Calu3 (cell line): ENCODE data around the gene EPG5. TPM values are rescaled to one million over a fixed set of nuclear protein-coding genes. Genes with fewer than 3 reads are reported as not detected.

Experiments
- BruUV-seq: library from RNA; stranded (reverse); fragments of 400-500 nt; replicated peaks from 2 replicates; lab custom pipeline; 2021; lab: Mats Ljungman, UMichigan
- CTCF ChIA-PET: fragments of 300-600 bp; sonication (Branson Sonifier 250); formaldehyde crosslinking; loops from one replicate; lab custom pipeline; 2022; ENCODE audit warnings: antibody characterized with exemption; lab: Charles Lee
- DNase-seq: peaks from one replicate; pipeline ENCODE4 v3.0.0; 2022
- H3K27ac Mint-ChIP-seq: one replicate; pipeline ENCODE4 v1.8.0; 2022; ENCODE audit warnings: mixed read lengths; ENCODE audit not compliant: unreplicated experiment
- H3K27me3 Mint-ChIP-seq: one replicate; pipeline ENCODE4 v1.8.0; 2022; ENCODE audit warnings: mixed read lengths; ENCODE audit not compliant: unreplicated experiment
- H3K36me3 Mint-ChIP-seq: one replicate; pipeline ENCODE4 v1.8.0; 2022; ENCODE audit warnings: mild to moderate bottlenecking, moderate library complexity, mixed read lengths; ENCODE audit not compliant: insufficient read depth, unreplicated experiment
- H3K4me1 Mint-ChIP-seq: one replicate; pipeline ENCODE4 v1.8.0; 2022; ENCODE audit warnings: mild to moderate bottlenecking, low read depth, mixed read lengths; ENCODE audit not compliant: unreplicated experiment
- H3K4me3 Mint-ChIP-seq: one replicate; pipeline ENCODE4 v1.8.0; 2022; ENCODE audit warnings: mild to moderate bottlenecking, low read depth, moderate library complexity, mixed read lengths; ENCODE audit not compliant: unreplicated experiment
- H3K9me3 Mint-ChIP-seq: one replicate; pipeline ENCODE4 v1.8.0; 2022; ENCODE audit warnings: low read depth, mixed read lengths; ENCODE audit not compliant: unreplicated experiment
- intact Hi-C: fragments of 100-400 bp; cut with micrococcal nuclease; formaldehyde crosslinking; loops from one replicate; pipeline ENCODE4 v1.10.0; 2022; ENCODE audit not compliant: unreplicated experiment
- total RNA-seq: library from RNA; stranded (reverse); gene quantifications from 2 replicates; pipeline ENCODE4 v1.2.3, GENCODE V29; 2022
- TF ChIP-seq, protein P1 (sequence below): fragments of 200-600 bp; IDR thresholded peaks from one replicate; pipeline ENCODE4 v1.8.0; 2022; ENCODE audit warnings: antibody characterized with exemption; ENCODE audit not compliant: unreplicated experiment

EPG5 gene
- total RNA-seq, 1 experiment from 2014 or later, result 25.6 TPM

DNA sequence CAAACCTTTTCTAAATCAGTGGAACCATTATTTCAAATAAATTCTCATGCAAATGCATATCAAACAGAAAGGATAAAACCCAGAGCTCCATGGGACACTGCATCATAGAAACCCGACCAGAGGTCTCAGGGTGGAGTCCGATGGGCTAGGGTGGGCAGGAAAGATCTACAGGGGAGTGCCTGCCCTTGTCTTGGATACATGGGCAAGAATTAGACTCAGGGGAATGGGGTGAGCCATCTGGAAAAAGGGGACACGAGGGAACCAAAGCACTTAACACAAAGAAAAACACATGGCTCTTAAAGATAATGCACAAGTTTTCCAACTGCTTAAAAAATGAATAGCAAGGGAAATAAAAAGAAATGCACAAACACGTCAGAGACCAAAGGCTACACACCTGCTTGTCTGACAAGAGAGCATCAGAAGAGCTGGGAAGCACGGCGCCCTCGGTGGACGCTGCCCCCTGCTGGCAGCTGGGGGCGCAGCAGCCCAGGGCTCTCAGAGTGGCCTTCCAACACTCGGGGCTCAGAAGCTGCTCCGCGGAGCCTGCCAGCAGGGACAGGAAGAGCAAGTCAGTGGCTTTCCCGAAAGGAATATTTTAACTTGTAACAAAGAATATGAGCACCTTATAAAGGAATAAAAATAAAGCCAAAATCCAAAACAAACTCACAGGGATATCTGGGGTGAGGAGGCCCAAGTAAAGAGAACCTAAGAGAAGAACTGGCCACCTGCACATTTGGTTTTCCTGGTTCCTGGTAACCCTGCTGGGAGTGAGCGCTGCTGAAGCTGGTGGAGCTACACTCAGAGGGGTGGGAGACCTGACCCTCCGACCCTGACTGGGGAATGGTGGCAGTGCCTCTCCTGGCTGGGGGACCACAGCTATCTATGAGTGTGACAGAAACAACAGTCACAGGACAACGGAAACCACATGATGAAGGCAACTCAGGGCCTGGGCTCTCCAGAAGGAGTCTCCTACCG, 87.2 kb downstream of the EPG5 start:
- BruUV-seq, result no TSS peak
- no peak overlapping the region for H3K27ac Mint-ChIP-seq
- no peaks in the 10 kb centered on the region for H3K9me3 Mint-ChIP-seq
- TF ChIP-seq, protein P1, sequence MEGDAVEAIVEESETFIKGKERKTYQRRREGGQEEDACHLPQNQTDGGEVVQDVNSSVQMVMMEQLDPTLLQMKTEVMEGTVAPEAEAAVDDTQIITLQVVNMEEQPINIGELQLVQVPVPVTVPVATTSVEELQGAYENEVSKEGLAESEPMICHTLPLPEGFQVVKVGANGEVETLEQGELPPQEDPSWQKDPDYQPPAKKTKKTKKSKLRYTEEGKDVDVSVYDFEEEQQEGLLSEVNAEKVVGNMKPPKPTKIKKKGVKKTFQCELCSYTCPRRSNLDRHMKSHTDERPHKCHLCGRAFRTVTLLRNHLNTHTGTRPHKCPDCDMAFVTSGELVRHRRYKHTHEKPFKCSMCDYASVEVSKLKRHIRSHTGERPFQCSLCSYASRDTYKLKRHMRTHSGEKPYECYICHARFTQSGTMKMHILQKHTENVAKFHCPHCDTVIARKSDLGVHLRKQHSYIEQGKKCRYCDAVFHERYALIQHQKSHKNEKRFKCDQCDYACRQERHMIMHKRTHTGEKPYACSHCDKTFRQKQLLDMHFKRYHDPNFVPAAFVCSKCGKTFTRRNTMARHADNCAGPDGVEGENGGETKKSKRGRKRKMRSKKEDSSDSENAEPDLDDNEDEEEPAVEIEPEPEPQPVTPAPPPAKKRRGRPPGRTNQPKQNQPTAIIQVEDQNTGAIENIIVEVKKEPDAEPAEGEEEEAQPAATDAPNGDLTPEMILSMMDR, result peak; percentile 98
- peak; percentile 78 for DNase-seq
- H3K4me3 Mint-ChIP-seq, result no peak overlapping the region
- H3K4me1 Mint-ChIP-seq, result peaks cover 11% of the 10 kb centered on the region
- no peaks in the 10 kb centered on the region for H3K27me3 Mint-ChIP-seq
- intact Hi-C loops, result loop anchor here (1.0 kb wide), 2 partner anchors 189 to 215 kb away; no protein-coding TSS in a partner anchor
- H3K36me3 Mint-ChIP-seq, result peaks cover 17% of the 10 kb centered on the region
- CTCF ChIA-PET, result interaction anchor here (0.5 to 2.0 kb wide), 10 partner anchors 40 to 217 kb away, joined by 4 to 10 read pairs (median 6); no protein-coding TSS in a partner anchor

DNA sequence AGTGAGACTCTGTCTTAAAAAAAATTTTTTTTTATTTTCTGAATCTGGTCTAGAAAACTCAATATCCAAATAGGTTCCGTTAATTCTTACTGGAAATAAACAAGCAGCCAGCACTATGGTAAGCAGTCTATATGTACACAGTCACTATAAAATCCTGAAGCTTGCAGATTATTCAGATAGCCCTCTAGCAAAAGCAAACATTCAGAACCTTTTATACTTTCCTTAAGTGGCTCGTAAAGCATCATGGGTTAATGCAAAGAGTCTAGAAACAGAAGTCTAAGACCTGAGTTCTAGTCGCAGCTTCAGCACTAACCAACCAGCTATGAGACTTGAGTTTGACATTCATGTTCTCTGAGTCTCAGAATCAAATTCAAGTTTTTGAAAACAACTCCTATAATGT, 89.7 kb downstream of the EPG5 start:
- BruUV-seq, result no TSS peak
- Mint-ChIP-seq H3K4me1 (peaks cover 11% of the 10 kb centered on the region), H3K36me3 (peaks cover 9% of the 10 kb centered on the region), H3K27me3 (no peaks in the 10 kb centered on the region), H3K9me3 (no peaks in the 10 kb centered on the region), H3K4me3 (no peak overlapping the region), H3K27ac (no peak overlapping the region)
- TF ChIP-seq, protein P1, result no peak
- intact Hi-C loops, result no loop called here
- CTCF ChIA-PET, result no interaction called here
- DNase-seq, result no peak

DNA sequence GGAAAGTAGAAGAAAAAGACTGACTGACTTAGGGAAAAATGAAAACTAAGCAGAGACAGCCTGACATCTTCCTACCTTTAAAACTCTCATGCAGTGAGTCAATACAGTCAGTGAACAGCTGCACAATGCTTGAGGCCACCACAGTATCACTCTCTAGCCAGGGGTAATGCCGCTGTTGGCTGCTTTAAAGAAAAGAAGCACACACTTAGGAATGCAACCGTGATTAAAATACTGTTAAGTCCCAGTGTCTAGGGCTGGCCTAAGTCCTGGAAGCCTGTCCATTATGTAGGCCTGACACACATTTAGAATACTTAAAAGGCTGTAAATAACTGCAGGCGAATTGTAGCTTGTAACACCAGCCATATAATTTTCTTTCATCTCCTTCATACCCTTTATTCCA, 91.0 kb downstream of the EPG5 start:
- Mint-ChIP-seq H3K27ac (no peak overlapping the region), H3K4me3 (no peak overlapping the region), H3K36me3 (peaks cover 9% of the 10 kb centered on the region), H3K27me3 (no peaks in the 10 kb centered on the region), H3K4me1 (peaks cover 11% of the 10 kb centered on the region), H3K9me3 (no peaks in the 10 kb centered on the region)
- no TSS peak for BruUV-seq
- DNase-seq, result no peak
- intact Hi-C loops, result no loop called here
- CTCF ChIA-PET, result no interaction called here
- TF ChIP-seq, protein P1, result no peak

DNA sequence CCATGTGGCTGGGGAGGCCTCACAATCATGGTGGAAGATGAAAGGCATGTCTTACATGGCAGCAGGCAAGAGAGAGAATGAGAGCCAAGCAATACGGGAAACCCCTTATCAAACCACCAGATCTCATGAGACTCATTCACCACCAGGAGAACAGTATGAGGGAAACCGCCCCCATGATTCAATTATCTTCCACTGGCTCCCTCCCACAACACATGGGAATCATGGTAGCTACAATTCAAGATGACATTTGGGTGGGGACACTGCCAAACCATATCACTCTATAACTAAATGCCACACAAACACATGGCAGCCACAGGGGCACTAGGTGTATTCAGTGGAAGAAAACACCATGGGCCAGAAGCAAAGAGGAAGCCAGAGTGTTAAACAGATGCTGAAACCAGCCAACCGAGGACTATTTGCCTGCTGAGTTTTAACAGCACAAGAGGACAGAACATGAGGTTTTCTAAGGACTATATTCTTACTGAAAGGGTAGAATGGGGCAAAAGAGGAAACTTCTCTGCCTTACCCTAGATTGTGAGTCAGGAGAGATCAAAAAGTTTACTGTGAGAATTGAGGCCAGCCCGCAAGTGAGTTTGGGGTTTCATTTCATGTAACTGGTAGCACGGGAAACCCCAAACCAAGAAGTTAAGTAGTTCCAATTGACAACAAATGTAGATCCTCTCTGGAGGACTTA, 92.5 kb downstream of the EPG5 start:
- DNase-seq, result no peak
- H3K27ac Mint-ChIP-seq, result no peak overlapping the region
- no TSS peak for BruUV-seq
- H3K4me3 Mint-ChIP-seq, result no peak overlapping the region
- TF ChIP-seq, protein P1, result no peak
- peaks cover 3% of the 10 kb centered on the region for H3K36me3 Mint-ChIP-seq
- intact Hi-C loops, result no loop called here
- CTCF ChIA-PET, result no interaction called here
- peaks cover 2% of the 10 kb centered on the region for H3K4me1 Mint-ChIP-seq
- no peaks in the 10 kb centered on the region for H3K9me3 Mint-ChIP-seq
- H3K27me3 Mint-ChIP-seq, result no peaks in the 10 kb centered on the region
